ENCODE results near the gene TMPRSS11B. TPM values are rescaled to one million over a fixed set of nuclear protein-coding genes. Genes with fewer than 3 reads are reported as not detected.

Gene TMPRSS11B
- total RNA-seq, 2 experiments from 2014 or later = not detected

DNA sequence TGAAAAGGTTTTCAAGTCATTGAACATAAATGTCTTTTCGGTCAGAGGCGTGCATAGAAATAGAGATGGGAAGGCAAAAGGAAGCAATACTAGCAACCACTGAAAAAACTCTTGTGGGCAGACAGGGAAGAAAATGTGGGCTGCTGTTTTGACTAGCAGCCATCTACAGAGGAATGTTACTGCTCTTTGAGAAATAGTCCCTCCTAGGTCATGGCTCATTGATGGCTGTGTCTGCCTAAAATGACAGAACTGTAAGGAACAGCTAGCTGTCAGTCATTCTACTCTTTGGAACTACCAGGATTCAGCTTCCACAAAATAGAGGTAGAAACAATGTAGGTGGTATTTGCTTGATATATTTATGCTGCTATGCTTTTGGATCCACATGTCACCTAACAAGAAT, 26.9 kb upstream of the TMPRSS11B start:
- DNase-seq (no peak), ATAC-seq (no peak)
- peak overlapping the region; percentile 23 for H3K4me3 Mint-ChIP-seq
- ChIA-PET POLR2A (no interaction called here), CTCF (interaction anchor here (0.7 to 3.3 kb wide), 28 partner anchors 10 to 181 kb away, joined by 3 to 52 read pairs (median 4); partner anchors contain the start of gene YTHDC1)
- H3K36me3 Mint-ChIP-seq (ENCODE audit: low read depth) = no peaks in the 10 kb centered on the region
- H3K9me3 Mint-ChIP-seq = no peaks in the 10 kb centered on the region
- H3K27me3 Mint-ChIP-seq = peaks cover 24% of the 10 kb centered on the region
- TF ChIP-seq, protein P1, sequence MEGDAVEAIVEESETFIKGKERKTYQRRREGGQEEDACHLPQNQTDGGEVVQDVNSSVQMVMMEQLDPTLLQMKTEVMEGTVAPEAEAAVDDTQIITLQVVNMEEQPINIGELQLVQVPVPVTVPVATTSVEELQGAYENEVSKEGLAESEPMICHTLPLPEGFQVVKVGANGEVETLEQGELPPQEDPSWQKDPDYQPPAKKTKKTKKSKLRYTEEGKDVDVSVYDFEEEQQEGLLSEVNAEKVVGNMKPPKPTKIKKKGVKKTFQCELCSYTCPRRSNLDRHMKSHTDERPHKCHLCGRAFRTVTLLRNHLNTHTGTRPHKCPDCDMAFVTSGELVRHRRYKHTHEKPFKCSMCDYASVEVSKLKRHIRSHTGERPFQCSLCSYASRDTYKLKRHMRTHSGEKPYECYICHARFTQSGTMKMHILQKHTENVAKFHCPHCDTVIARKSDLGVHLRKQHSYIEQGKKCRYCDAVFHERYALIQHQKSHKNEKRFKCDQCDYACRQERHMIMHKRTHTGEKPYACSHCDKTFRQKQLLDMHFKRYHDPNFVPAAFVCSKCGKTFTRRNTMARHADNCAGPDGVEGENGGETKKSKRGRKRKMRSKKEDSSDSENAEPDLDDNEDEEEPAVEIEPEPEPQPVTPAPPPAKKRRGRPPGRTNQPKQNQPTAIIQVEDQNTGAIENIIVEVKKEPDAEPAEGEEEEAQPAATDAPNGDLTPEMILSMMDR (IDR thresholded peaks at IDR 0.05) = no peak
- intact Hi-C loops (cut with micrococcal nuclease) = loop anchor here (1.0 kb wide), 1 partner anchor 104 kb away; no protein-coding TSS in a partner anchor
- H3K27ac Mint-ChIP-seq = no peak overlapping the region
- H3K4me1 Mint-ChIP-seq (ENCODE audit: low read depth) = peaks cover 9% of the 10 kb centered on the region

DNA sequence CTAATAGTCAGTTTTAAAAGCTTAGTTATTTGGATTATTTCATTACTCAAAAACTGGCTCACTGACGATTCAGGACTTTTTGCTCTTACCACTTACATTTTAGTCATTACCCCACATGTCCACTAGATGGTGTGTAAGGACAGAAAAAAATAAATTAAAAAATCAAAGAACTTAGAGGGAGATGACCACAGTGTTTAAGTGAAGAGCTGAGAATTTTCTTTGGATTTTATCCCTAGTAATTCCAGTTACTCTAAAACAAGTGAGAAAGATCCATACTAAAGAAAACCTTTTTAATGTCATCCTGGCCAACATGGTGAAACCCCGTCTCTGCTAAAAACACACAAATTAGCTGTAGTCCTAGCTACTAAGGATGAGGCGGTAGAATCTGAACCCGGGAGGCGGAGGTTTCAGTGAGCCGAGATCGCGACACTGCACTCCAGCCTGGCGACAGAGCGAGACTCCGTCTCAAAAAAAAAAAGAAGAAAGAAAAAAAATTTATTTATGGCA, 26.4 kb upstream of the TMPRSS11B start:
- TF ChIP-seq, protein P1 (IDR thresholded peaks at IDR 0.05) = peak; percentile 80
- peak; percentile 11 for DNase-seq
- Mint-ChIP-seq H3K27me3 (peaks cover 23% of the 10 kb centered on the region), H3K4me1 (ENCODE audit: low read depth) (peaks cover 10% of the 10 kb centered on the region), H3K9me3 (no peaks in the 10 kb centered on the region), H3K4me3 (peak overlapping the region; percentile 23), H3K36me3 (ENCODE audit: low read depth) (no peaks in the 10 kb centered on the region), H3K27ac (no peak overlapping the region)
- CTCF ChIA-PET = interaction anchor here (0.7 to 3.3 kb wide), 30 partner anchors 9 to 181 kb away, joined by 3 to 52 read pairs (median 4); partner anchors contain the start of gene YTHDC1
- ATAC-seq = peak; percentile 83
- intact Hi-C loops (cut with micrococcal nuclease) = loop anchor here (1.0 kb wide), 1 partner anchor 104 kb away; no protein-coding TSS in a partner anchor
- POLR2A ChIA-PET = no interaction called here

DNA sequence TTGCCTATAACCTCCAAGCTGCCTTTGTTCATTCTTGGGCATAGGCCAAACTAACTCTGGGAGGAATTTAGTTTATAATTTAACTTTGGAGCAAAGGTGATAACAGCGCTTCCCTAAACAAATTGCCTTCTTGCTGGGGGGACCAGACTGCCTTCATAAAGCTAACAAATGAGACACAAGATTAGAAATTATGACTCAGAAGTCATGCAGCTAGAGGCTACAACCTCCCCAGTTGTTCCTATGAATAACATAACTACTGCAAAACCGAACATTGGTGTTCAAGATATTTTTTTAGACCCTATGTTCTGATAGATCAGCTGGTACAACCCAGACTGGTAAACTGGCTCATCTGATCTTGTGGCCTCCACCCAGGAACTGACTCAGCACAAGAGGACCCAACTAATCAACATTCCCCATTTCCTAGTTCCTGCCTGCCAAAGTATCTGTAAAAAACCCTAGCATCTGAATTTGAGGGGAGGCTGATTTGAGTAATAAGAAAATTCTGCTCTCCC, 22.0 kb upstream of the TMPRSS11B start:
- no peak for DNase-seq
- TF ChIP-seq, protein P1 (IDR thresholded peaks at IDR 0.05) = no peak
- peaks cover 19% of the 10 kb centered on the region for H3K4me1 Mint-ChIP-seq (ENCODE audit: low read depth)
- H3K9me3 Mint-ChIP-seq = peaks cover 2% of the 10 kb centered on the region
- H3K36me3 Mint-ChIP-seq (ENCODE audit: low read depth) = no peaks in the 10 kb centered on the region
- no peak overlapping the region for H3K27ac Mint-ChIP-seq
- H3K4me3 Mint-ChIP-seq = no peak overlapping the region
- peaks cover 11% of the 10 kb centered on the region for H3K27me3 Mint-ChIP-seq
- ATAC-seq = peak; percentile 37
- ChIA-PET POLR2A (no interaction called here), CTCF (interaction anchor here (1.8 kb wide), 1 partner anchor 109 kb away, joined by 8 read pairs; no protein-coding TSS in a partner anchor)
- intact Hi-C loops (cut with micrococcal nuclease) = no loop called here

DNA sequence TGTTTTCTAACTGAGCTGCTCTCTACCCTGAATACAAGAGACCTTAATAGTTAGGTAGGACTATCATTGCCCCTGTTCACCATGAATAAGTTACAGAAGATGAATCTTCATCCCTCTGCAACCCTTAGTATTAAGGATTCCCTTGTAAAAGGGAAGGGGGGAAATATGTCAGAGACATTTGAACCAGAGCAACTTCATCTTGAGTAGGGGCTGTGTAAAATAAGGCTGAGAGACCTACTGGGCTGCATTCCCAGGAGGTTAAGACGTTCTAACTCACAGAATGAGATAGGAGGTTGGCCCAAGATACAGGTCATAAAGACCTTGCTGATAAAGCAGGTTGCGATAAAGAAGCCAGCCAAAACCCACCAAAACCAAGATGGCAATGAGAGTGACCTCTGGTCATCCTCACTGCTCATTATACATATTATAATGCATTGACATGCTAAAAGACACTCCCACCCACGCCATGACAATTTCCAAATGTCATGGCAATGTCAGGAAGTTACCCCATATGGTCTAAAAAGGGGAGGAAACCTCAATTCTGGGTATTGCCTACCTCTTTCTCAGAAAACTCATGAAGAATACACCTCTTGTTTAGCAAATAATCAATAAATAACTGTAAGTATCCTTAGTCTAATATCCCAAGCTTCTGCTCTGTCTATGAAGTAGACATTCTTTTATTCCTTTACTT, 19.5 kb upstream of the TMPRSS11B start:
- H3K36me3 Mint-ChIP-seq (ENCODE audit: low read depth) = no peaks in the 10 kb centered on the region
- H3K4me1 Mint-ChIP-seq (ENCODE audit: low read depth) = peaks cover 17% of the 10 kb centered on the region
- H3K9me3 Mint-ChIP-seq = peaks cover 2% of the 10 kb centered on the region
- intact Hi-C loops (cut with micrococcal nuclease) = no loop called here
- peaks cover 5% of the 10 kb centered on the region for H3K27me3 Mint-ChIP-seq
- ATAC-seq (no peak), DNase-seq (peak; percentile 36)
- TF ChIP-seq, protein P1 (IDR thresholded peaks at IDR 0.05) = no peak
- ChIA-PET CTCF (no interaction called here), POLR2A (no interaction called here)
- H3K4me3 Mint-ChIP-seq = no peak overlapping the region
- H3K27ac Mint-ChIP-seq = no peak overlapping the region

GRCh38 chr4:68259191-68259590, 13.7 kb upstream of the TMPRSS11B start:
- CTCF ChIA-PET = interaction anchor here (0.8 to 1.7 kb wide), 2 partner anchors 13 to 116 kb away, joined by 5 to 6 read pairs; no protein-coding TSS in a partner anchor
- Mint-ChIP-seq H3K27me3 (peaks cover 10% of the 10 kb centered on the region), H3K27ac (no peak overlapping the region), H3K36me3 (ENCODE audit: low read depth) (no peaks in the 10 kb centered on the region), H3K4me3 (no peak overlapping the region), H3K4me1 (ENCODE audit: low read depth) (no peaks in the 10 kb centered on the region), H3K9me3 (peaks cover 2% of the 10 kb centered on the region)
- no peak for ATAC-seq
- TF ChIP-seq, protein P1 (IDR thresholded peaks at IDR 0.05) = no peak
- no peak for DNase-seq
- intact Hi-C loops (cut with micrococcal nuclease) = no loop called here
- POLR2A ChIA-PET = no interaction called here
